ENCODE data around the gene HPSE2.

DNA sequence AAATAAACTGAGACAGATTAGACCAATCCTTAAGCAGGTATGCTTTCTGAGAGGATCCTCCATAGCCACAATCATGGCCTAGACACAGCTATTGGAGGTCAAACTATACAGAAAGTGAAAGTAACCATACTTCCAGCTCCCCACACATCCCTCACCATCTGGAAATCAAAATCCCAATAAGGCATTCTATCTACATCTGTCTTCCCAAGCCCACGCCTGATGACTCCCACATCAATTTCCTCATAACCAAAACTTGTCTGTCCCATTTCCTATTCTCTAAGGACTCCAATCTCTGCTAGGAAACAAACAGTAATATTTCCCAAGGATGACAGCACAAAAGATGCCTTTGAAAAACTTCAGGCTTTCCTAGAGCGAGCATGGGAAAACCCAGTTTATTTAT lies 541.6 kb downstream of the HPSE2 start:
- no peak for TF ChIP-seq ZNF484 (CRISPR knock-in tag; IDR thresholded peaks at IDR 0.05; ENCODE audit: borderline replicate concordance, low read depth)
- no peak for TF ChIP-seq ELF4 (CRISPR knock-in tag; IDR thresholded peaks at IDR 0.05; ENCODE audit: borderline replicate concordance)
- no peak for TF ChIP-seq RAD21 (CRISPR knock-in tag; IDR thresholded peaks at IDR 0.05)
- TF ChIP-seq CBFB (CRISPR knock-in tag; IDR thresholded peaks at IDR 0.05): no peak
- no peak for TF ChIP-seq RELA (CRISPR knock-in tag; IDR thresholded peaks at IDR 0.05)
- no peak for TF ChIP-seq BHLHE40 (IDR thresholded peaks at IDR 0.05; ENCODE audit: low read length)
- TF ChIP-seq, protein P1, sequence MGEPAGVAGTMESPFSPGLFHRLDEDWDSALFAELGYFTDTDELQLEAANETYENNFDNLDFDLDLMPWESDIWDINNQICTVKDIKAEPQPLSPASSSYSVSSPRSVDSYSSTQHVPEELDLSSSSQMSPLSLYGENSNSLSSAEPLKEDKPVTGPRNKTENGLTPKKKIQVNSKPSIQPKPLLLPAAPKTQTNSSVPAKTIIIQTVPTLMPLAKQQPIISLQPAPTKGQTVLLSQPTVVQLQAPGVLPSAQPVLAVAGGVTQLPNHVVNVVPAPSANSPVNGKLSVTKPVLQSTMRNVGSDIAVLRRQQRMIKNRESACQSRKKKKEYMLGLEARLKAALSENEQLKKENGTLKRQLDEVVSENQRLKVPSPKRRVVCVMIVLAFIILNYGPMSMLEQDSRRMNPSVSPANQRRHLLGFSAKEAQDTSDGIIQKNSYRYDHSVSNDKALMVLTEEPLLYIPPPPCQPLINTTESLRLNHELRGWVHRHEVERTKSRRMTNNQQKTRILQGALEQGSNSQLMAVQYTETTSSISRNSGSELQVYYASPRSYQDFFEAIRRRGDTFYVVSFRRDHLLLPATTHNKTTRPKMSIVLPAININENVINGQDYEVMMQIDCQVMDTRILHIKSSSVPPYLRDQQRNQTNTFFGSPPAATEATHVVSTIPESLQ (CRISPR knock-in tag; conservative IDR thresholded peaks at IDR 0.05): no peak
- no peak for TF ChIP-seq ZNF775 (CRISPR knock-in tag; IDR thresholded peaks at IDR 0.05; ENCODE audit: borderline replicate concordance)
- no peak for TF ChIP-seq RFX5 (IDR thresholded peaks at IDR 0.05; ENCODE audit: low read depth, low read length)
- TF ChIP-seq, protein P2, sequence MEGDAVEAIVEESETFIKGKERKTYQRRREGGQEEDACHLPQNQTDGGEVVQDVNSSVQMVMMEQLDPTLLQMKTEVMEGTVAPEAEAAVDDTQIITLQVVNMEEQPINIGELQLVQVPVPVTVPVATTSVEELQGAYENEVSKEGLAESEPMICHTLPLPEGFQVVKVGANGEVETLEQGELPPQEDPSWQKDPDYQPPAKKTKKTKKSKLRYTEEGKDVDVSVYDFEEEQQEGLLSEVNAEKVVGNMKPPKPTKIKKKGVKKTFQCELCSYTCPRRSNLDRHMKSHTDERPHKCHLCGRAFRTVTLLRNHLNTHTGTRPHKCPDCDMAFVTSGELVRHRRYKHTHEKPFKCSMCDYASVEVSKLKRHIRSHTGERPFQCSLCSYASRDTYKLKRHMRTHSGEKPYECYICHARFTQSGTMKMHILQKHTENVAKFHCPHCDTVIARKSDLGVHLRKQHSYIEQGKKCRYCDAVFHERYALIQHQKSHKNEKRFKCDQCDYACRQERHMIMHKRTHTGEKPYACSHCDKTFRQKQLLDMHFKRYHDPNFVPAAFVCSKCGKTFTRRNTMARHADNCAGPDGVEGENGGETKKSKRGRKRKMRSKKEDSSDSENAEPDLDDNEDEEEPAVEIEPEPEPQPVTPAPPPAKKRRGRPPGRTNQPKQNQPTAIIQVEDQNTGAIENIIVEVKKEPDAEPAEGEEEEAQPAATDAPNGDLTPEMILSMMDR (CRISPR knock-in tag; IDR thresholded peaks at IDR 0.05): no peak
- no peak for TF ChIP-seq ZNF263 (CRISPR knock-in tag; IDR thresholded peaks at IDR 0.05)
